NCI-H774 (cell line): ENCODE measurements around the gene HOXD8.

Source experiments
- DNase-seq: peaks from one replicate; lab custom pipeline; 2025; lab: John Stamatoyannopoulos, UW

The HOXD8 gene

GRCh38 chr2:176128982-176129796 is at the start of gene HOXD8:
Gene HOXD8 (plus strand): TSS chr2:176129705. CDS start chr2:176130367, 662 bp downstream.
- DNase-seq = peak; percentile 34

DNA sequence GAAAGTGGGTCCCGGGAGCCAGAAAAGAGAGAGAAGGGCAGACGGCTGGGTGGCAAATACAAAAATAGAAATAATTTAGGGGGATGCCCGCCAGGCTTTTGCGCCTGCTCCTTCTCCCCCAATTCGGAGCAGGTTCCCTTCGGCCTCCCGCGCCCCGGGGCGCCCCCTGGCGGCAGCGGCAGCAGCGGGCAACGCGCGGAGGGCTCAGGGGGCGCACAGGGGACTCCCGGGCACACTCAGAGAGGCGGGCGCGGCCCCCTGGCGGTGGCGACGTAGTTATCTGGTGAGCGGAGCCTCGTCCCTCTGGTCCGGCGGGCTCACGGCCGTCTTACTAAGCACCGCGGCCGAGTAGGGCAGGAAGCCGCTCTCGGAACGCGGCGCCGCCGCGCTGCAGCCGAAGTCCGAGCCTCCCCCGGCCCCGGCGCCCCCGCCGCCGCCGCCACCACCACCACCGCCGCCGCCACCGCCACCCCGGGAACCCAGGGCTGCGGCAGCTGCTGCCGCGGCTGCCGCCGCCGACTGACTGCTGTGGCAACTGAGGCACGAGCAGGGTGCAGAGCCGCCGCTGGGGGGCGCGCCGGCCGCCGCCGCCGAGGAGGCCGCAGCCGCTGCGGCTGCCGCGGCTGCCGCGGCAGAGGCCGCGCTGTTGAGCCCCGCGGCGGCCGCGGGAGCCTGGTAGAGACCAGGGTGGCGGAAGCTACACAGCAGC is 49.5 kb upstream of the HOXD8 start:
- peak; percentile 86 for DNase-seq

GRCh38 chr2:176080540-176081375 is 48.7 kb upstream of the HOXD8 start:
- DNase-seq = no peak

DNA sequence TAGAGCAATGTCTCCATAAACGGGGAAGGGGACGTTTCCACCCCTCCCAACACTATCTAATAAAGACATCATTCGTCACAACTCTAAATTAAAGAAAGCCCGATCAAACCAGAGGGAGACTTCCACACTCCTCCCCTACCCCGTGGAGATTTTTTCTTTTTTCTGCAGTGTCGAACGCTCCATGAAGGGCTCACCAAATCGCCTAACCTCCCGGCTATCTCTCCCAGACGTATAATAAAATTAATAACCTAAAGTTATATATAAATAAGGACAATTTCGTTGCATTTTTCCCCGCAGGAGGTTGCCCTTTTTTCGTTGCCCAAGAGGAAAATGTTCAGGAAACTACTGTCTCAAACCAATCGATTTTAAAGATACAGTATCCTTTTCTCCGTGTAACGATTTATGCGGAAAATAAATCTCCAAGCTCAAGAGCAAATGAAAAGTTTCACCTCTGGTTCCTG is 48.1 kb upstream of the HOXD8 start:
- DNase-seq = no peak

DNA sequence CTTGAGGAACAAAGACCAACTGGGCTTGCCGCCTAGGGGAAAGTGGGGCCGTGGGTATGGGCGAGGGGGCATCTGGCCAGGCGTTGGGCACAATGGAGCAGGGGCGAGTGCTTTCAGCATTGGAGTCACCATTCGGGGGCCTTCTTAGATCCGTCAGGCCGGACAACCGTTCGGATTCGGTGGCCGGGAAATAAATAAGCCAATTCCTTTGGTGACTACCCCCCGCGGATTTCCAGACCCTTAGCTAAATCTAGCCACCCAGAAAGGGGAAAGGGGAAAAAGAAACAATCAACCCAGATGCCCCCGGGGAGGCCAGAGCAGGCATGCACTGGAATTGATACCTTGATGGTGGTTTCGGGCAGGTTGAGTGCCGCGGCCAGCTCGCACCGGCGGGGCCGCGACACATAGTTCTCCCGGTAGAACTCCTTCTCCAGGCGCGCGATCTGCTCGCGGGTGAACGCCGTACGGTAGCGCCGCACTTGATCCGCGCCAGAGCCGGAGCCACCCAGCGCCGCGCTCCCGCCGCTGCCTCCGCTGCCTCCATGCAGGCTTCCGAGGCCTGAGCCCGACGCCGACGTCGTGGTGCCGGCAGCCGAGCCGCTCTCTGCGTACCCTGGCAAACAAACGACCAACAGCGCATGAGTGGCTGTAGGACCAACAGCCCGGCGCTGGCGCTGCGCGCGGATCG is 47.5 kb upstream of the HOXD8 start:
- DNase-seq = no peak

- DNase-seq = no peak
Observed at GRCh38 chr2:176082525-176082823, 47.0 kb upstream of the HOXD8 start.

DNA sequence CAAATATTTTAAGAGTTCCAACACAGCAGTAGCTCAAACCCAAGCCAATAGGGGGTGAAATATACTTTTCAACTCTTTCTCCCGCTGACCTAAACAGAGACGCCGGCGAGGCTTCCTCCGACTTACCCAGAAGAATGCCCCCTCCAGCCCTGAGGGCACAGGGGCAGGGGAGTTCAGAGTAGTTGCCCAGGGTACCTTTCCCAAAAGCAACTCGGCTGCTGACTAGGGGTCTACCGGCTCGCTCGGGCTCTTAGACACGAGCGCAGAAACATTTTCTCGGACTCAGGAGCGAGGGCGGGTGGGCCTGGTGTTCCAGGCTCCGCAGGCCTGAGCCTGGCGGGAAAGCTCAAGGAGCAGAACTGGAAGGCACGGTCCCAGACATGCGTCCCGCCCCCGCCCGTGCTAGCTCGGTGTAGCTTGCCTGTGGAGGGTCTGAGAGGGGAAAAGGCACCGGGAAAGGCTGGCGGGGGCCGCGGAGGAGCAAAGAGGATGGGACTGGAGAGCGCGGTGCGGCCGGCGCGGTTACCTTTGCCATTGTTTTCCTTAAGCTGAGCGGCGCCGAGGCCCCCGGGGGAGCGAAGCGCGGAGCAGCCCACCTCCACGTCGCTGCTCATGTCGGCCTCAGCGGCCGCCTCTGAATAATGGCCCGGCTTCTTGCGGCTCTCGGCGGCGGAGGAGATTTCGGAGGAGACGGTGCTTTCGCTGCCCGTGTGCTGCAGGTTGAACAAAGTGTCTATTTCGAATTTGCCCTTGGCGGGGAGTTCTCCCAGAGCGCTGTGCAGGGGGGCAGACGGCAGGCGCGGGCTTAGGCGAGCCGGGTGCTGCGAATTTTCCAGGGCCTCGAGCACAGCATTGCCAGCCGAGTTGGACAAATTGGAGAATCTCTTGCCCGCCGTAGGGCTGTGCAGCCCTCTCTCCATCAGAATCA is 46.4 kb upstream of the HOXD8 start:
- no peak for DNase-seq

DNA sequence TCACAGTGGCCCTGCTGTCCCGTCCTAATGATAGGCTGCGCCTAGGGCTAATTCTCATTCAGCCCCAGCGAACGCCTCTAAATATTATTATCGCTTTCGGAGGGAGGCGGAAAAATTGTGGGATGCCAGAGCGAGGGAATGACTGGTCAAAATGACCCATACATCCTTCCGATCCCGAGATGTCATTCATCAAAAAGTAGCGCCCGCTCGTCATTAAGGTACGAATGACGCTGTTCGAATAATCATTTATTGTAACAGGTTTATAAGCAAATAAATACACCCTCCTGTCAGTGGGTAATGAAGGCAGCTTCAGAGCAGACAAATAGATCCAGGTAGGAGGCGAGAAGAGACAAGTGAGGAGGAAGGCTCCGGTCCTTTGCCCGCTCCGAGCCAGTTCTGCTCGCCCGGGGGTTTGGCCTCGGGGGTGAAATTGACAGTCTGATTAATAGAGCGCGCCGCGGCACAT is 45.7 kb upstream of the HOXD8 start, which contains the start of gene EVX2:
Gene EVX2 (minus strand): TSS at position 167 of the 466 bp plus-strand sequence. CDS start 186 bp downstream, outside the sequence.
- DNase-seq = no peak

- no peak for DNase-seq
Observed at GRCh38 chr2:176084611-176085119, 44.8 kb upstream of the HOXD8 start.

DNA sequence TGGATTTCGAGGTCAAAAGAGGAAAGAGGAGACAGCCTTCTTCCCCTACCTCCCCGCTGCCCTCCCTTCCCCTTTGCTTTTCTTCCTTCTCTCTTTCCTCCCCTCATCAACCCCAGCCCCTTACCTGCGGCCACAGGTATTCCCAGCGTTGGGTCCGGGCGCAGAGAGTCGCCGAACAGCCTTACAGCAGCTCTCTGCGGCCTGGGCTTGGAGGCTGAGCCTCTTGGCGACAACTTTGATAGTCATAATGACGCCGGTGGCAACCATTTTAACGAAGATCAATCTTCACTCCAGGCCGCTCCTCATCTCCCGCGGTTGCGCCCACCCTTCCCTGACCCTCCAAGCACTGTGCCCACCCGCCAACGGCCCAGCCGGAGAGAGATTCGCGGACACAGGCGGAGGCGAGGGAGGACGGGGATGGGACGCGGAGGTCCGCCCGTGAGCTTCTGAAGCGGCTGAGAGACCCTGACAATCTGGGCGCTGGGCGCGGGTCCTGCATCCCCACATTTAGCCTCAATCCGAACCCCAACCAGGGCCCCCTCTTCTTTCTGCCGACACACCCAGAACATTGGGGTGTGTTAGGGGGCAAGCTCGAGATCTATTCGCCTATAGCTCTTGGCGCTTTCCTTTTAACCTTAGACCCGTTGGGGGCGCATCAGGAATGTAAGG is 44.3 kb upstream of the HOXD8 start:
- DNase-seq = no peak

DNA sequence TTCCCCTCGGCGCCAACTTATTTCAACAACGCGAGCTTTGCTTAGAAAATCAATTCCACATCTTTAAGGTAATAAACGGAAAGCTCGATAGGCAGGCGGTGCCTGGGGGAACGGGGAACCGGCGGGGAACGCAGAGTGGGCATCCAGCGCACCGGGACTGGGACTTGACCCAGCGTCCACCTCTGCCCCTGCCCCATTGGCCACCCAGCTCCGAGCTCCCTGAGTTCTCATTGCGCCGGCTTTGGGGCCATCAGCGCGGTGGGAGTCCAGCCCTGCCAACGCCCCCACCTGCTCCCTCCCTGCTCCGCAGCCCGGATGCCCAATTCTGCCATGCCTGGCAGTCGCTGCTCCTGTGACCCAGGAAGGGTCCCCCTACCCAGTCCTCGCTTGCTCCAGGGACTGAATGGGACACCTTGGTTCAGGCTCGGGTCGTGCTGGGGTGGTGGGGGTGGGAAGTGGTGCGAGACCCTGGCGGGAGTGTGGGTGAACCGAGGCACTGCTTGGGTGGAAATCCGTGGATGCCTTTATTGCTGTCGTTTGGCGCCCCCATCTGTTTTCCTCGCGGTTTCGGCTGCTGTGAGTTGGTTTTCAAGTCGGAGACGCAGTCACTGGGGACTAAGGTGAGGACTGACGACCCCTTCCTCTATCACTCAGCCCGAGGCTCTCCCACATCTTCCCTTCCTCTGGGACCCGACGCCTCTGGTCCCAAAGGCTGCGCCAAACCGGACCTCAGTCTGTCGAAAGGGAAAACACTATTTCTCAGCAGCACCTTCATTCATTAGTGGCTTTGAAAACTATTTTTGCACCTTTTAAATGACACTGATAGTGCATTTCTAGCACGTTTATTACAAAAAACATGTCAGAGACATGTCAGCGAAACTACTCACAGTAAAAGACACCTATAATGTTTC is 43.4 kb upstream of the HOXD8 start:
- peak; percentile 57 for DNase-seq

DNA sequence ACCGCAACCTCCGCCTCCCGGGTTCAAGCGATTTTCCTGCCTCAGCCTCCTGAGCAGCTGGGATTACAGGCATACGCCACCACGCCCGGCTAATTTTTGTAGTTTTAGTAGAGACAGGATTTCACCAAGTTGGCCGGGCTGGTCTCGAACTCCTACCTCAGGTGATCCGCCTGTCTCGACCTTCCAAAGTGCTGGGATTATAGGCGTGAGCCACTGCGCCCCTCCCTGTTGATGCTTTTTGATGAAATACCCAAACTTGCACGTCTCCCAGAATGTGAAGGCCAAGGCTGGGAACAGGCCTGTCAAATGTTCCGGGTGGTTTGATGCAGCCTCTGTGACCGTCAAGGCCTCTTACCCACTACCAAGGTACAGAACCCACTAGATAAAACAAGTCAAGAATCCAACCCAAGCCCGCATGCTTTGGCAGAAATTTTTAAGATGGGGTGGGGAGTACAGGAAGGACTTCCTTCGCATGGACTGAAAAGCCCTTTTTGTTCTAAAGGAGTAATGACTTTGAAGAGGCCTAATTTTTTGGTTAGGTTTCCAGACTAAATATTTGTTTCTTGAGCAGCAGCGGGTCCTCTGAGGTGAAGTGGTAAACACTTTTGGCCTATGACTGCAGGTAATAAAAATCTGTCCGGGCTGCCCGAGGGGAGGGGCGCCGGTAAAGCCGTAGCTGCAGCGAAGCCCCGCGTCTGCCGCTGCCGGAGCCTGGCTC is 42.0 kb upstream of the HOXD8 start:
- DNase-seq = no peak

- peak; percentile 54 for DNase-seq
Observed at GRCh38 chr2:176088048-176088936, 41.2 kb upstream of the HOXD8 start.

- DNase-seq = no peak
Observed at GRCh38 chr2:176088937-176089842, 40.3 kb upstream of the HOXD8 start.

DNA sequence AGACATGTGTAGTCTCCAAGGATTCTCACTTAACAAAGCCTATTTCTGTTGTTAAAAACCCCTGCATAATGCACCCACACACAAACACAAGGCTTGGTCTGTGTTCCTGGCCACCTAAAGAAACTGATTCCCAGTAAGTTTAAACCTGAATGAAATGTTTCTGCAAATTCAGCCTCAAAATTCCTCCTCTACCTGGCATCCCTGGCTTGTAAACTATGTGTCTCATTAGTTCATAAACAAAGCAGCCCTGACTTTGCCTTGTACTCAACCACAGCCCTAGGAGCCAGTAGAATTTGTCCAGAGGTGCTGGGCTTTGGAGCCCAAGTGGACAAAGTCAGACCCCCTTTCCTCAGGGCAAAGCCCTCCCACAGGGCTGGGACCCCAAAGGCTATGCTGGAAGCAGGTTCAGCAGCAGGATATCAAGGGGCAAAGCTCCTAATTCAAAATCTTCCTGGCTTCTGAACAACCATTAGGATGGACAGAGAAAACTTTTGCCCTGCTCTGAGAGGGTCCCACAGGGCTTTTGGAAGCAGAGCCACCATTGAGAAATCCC is 39.6 kb upstream of the HOXD8 start:
- DNase-seq = no peak

DNA sequence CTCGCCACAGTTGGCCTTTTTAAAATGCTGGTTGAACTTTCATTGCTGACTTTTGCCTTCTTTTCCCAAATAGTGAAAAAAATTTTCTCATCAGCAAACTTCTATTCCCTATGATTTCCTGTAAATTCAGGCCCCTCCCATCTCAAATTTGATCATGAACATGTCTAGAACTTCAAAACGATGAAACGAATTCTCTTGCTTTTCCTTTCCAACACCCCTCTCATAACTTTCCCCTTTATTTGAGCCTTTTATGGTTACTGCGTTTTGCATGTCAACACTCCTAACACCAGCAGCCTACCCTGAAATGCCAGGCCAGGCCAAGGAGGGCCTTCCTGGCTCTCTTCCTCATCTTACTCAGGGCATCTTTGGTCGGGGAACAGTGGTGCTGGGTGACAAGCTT is 38.6 kb upstream of the HOXD8 start:
- DNase-seq = no peak
